NCI-H2196 treated with DMSO at 0.1 percent for 48 hours (cell line): Measurements from ENCODE around the gene MEX3A.
"Not testable (repeated sequence)": the region's sequence is repeated elsewhere in the genome, so short reads cannot be mapped to it uniquely, and the experiment has no call there.

Source experiments
- DNase-seq: peaks from one replicate; lab custom pipeline; 2025; ENCODE audit not compliant: unreplicated experiment; lab: John Stamatoyannopoulos, UW

Gene MEX3A

GRCh38 chr1:156082309-156083091, at the start of gene MEX3A:
TSS of gene MEX3A (minus strand) at chr1:156082465. CDS start at chr1:156081998, 467 bp downstream.
- peak; percentile 37 for DNase-seq

GRCh38 chr1:156130578-156130942, 48.3 kb upstream of the MEX3A start:
- no peak for DNase-seq

GRCh38 chr1:156129687-156130577, 47.7 kb upstream of the MEX3A start:
- DNase-seq = peak; percentile 70

GRCh38 chr1:156128654-156129597, 46.7 kb upstream of the MEX3A start:
- no peak for DNase-seq

- DNase-seq = no peak
These were observed 46.0 kb upstream of the MEX3A start for GRCh38 chr1:156128308-156128653.

GRCh38 chr1:156126630-156127534, 44.6 kb upstream of the MEX3A start:
- DNase-seq = no peak

GRCh38 chr1:156126043-156126629, 43.9 kb upstream of the MEX3A start:
- DNase-seq = peak; percentile 51

- DNase-seq = not testable (repeated sequence)
These were observed 43.3 kb upstream of the MEX3A start for GRCh38 chr1:156125544-156125943.

GRCh38 chr1:156124557-156125483, 42.6 kb upstream of the MEX3A start:
- DNase-seq = no peak

- peak; percentile 97 for DNase-seq
These were observed 41.3 kb upstream of the MEX3A start for GRCh38 chr1:156123356-156124196.

- DNase-seq = peak; percentile 36
These were observed 40.5 kb upstream of the MEX3A start for GRCh38 chr1:156122519-156123355.

GRCh38 chr1:156122086-156122485, 39.8 kb upstream of the MEX3A start:
- DNase-seq = no peak

GRCh38 chr1:156121457-156121856, 39.2 kb upstream of the MEX3A start:
- no peak for DNase-seq

- not testable (repeated sequence) for DNase-seq
These were observed 38.7 kb upstream of the MEX3A start for GRCh38 chr1:156121005-156121404.

GRCh38 chr1:156120318-156120717, 38.1 kb upstream of the MEX3A start:
- no peak for DNase-seq

GRCh38 chr1:156119503-156120209, 37.4 kb upstream of the MEX3A start:
- DNase-seq = no peak
